ENCODE results near the gene SIGLEC15. TPM values are rescaled to one million over a fixed set of nuclear protein-coding genes. Genes with fewer than 3 reads are reported as not detected.

The SIGLEC15 gene
- total RNA-seq, 2 experiments from 2014 or later: not detected

DNA sequence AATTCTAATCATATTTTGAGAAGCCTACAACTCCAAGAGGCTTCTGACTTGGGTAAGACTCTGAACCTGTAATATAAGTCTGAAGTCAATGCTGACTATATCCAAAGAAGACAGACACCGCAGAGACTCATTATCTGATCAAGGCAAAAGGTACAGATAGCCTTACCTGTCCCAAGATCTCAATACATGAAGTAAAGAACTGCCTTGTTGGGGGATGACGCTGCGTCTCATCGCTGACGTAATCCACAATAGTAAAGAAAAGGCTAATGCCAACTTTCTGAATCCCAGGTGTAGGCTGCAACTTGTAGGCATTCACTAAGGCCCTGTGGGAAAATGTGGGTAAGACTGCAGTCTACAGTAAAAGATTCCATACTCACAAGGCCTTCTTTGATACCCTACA is 62.1 kb downstream of the SIGLEC15 start:
- CTCF ChIA-PET (ENCODE audit: unreplicated experiment): no interaction called here
- no peaks in the 10 kb centered on the region for H3K36me3 ChIP-seq (ENCODE audit: insufficient read depth, low read length)
- no peaks in the 10 kb centered on the region for H4K20me1 ChIP-seq (ENCODE audit: insufficient read depth, low read length)
- POLR2A ChIA-PET: no interaction called here
- no peak overlapping the region for H3K27ac ChIP-seq (ENCODE audit: low read depth, low read length, poor library complexity, severe bottlenecking)
- no peaks in the 10 kb centered on the region for H3K4me1 ChIP-seq (ENCODE audit: insufficient read depth, low read length, poor library complexity, severe bottlenecking)
- intact Hi-C loops (cut with micrococcal nuclease; ENCODE audit: unreplicated experiment): no loop called here
- no peak for DNase-seq (ENCODE audit: low spot score)
- H3K79me2 ChIP-seq (ENCODE audit: insufficient read depth, low read depth, low read length): no peaks in the 10 kb centered on the region
- TF ChIP-seq EZH2phosphoT487 (IDR thresholded peaks at IDR 0.05; ENCODE audit: borderline replicate concordance, low read depth, low read length): no peak
- TF ChIP-seq, protein P1, sequence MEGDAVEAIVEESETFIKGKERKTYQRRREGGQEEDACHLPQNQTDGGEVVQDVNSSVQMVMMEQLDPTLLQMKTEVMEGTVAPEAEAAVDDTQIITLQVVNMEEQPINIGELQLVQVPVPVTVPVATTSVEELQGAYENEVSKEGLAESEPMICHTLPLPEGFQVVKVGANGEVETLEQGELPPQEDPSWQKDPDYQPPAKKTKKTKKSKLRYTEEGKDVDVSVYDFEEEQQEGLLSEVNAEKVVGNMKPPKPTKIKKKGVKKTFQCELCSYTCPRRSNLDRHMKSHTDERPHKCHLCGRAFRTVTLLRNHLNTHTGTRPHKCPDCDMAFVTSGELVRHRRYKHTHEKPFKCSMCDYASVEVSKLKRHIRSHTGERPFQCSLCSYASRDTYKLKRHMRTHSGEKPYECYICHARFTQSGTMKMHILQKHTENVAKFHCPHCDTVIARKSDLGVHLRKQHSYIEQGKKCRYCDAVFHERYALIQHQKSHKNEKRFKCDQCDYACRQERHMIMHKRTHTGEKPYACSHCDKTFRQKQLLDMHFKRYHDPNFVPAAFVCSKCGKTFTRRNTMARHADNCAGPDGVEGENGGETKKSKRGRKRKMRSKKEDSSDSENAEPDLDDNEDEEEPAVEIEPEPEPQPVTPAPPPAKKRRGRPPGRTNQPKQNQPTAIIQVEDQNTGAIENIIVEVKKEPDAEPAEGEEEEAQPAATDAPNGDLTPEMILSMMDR (conservative IDR thresholded peaks at IDR 0.05; ENCODE audit: low read length): no peak
- H2AFZ ChIP-seq (ENCODE audit: low read length): no peak overlapping the region
- BruUV-seq (replicated peaks): no TSS peak
- no peak overlapping the region for H3K4me2 ChIP-seq (ENCODE audit: low read length)
- H3K4me3 ChIP-seq (ENCODE audit: low read depth, low read length, poor library complexity, severe bottlenecking): no peak overlapping the region
- H3K9me3 ChIP-seq (ENCODE audit: low read length): no peaks in the 10 kb centered on the region
- no peaks in the 10 kb centered on the region for H3K9me2 ChIP-seq (ENCODE audit: insufficient read depth, low read length)

DNA sequence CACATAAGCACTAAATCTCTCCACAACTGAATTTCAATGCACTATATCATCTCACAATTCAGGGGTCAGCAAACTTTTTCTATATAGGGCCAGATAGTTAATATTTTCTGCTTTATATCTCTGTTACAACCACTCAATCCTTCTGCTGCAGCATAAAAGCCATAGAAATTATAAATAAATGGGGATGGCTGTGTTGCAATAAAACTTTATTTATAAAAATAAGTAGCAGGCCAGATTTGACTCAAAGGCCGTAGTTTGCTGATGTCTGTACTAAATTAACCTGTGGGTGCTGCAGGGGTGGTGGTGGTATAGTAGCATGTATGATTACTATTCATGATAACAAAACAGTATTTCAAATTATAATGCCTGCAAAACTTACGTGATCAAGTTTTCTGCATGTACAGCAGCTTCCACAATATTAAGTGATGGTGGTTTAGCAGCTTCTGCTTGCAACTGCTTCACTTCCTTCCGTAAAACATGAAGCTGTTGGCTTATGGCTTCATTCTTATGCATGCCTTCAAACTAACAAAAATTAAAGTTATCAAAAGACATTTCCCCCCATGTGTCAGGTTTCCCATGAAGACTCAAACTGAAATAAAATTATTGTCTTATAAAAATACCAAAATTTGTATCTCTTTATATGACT is 64.1 kb downstream of the SIGLEC15 start:
- Histone ChIP-seq H3K9me2 (ENCODE audit: insufficient read depth, low read length) (no peaks in the 10 kb centered on the region), H3K9me3 (ENCODE audit: low read length) (no peaks in the 10 kb centered on the region), H4K20me1 (ENCODE audit: insufficient read depth, low read length) (no peaks in the 10 kb centered on the region), H3K4me3 (ENCODE audit: low read depth, low read length, poor library complexity, severe bottlenecking) (no peak overlapping the region), H3K36me3 (ENCODE audit: insufficient read depth, low read length) (no peaks in the 10 kb centered on the region), H3K79me2 (ENCODE audit: insufficient read depth, low read depth, low read length) (no peaks in the 10 kb centered on the region), H2AFZ (ENCODE audit: low read length) (no peak overlapping the region), H3K4me1 (ENCODE audit: insufficient read depth, low read length, poor library complexity, severe bottlenecking) (no peaks in the 10 kb centered on the region), H3K27ac (ENCODE audit: low read depth, low read length, poor library complexity, severe bottlenecking) (no peak overlapping the region), H3K4me2 (ENCODE audit: low read length) (no peak overlapping the region)
- POLR2A ChIA-PET: no interaction called here
- TF ChIP-seq, protein P1 (conservative IDR thresholded peaks at IDR 0.05; ENCODE audit: low read length): no peak
- no peak for TF ChIP-seq EZH2phosphoT487 (IDR thresholded peaks at IDR 0.05; ENCODE audit: borderline replicate concordance, low read depth, low read length)
- no peak for DNase-seq (ENCODE audit: low spot score)
- CTCF ChIA-PET (ENCODE audit: unreplicated experiment): no interaction called here
- no TSS peak for BruUV-seq (replicated peaks)
- intact Hi-C loops (cut with micrococcal nuclease; ENCODE audit: unreplicated experiment): no loop called here

DNA sequence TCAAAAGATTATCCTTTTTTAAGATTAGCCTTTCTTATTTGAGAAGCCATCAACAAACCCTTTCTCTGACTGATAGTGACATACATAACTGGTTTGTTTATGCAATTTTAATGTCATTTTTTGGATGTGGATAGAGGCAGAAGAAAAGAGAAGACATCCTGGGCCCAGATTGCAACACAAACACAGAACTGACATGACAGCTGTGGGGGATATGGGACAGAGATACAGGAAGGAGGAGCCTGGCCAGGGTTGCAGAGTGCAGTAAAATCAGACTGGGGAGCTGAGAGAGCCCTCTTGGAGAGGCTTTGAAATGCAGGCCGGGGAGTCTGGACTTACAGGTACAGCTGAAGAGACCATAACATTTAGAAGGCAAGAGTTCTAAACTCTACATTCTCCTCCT is 65.1 kb downstream of the SIGLEC15 start:
- Histone ChIP-seq H2AFZ (ENCODE audit: low read length) (no peak overlapping the region), H3K27ac (ENCODE audit: low read depth, low read length, poor library complexity, severe bottlenecking) (no peak overlapping the region), H3K9me3 (ENCODE audit: low read length) (no peaks in the 10 kb centered on the region), H3K36me3 (ENCODE audit: insufficient read depth, low read length) (no peaks in the 10 kb centered on the region), H3K9me2 (ENCODE audit: insufficient read depth, low read length) (no peaks in the 10 kb centered on the region), H4K20me1 (ENCODE audit: insufficient read depth, low read length) (no peaks in the 10 kb centered on the region), H3K4me3 (ENCODE audit: low read depth, low read length, poor library complexity, severe bottlenecking) (no peak overlapping the region), H3K79me2 (ENCODE audit: insufficient read depth, low read depth, low read length) (no peaks in the 10 kb centered on the region), H3K4me1 (ENCODE audit: insufficient read depth, low read length, poor library complexity, severe bottlenecking) (no peaks in the 10 kb centered on the region), H3K4me2 (ENCODE audit: low read length) (no peak overlapping the region)
- BruUV-seq (replicated peaks): no TSS peak
- TF ChIP-seq, protein P1 (conservative IDR thresholded peaks at IDR 0.05; ENCODE audit: low read length): no peak
- TF ChIP-seq EZH2phosphoT487 (IDR thresholded peaks at IDR 0.05; ENCODE audit: borderline replicate concordance, low read depth, low read length): no peak
- ChIA-PET CTCF (ENCODE audit: unreplicated experiment) (no interaction called here), POLR2A (interaction anchor here (0.6 kb wide), 1 partner anchor 13 kb away, joined by 3 read pairs; no protein-coding TSS in a partner anchor)
- intact Hi-C loops (cut with micrococcal nuclease; ENCODE audit: unreplicated experiment): no loop called here
- DNase-seq (ENCODE audit: low spot score): no peak
